DND-41 (cell line): ENCODE results near the gene HIC2.
"Not testable (repeated sequence)": the region's sequence is repeated elsewhere in the genome, so short reads cannot be mapped to it uniquely, and the experiment has no call there.

ENCODE experiments used
- CTCF ChIP-seq: IDR thresholded peaks from 2 replicates; pipeline ENCODE4 v1.5.1; 2012; ENCODE audit warnings: borderline replicate concordance, low read length, moderate library complexity, mild to moderate bottlenecking; ENCODE audit not compliant: poor library complexity, severe bottlenecking; ENCODE audit errors: extremely low read depth
- EZH2 ChIP-seq: IDR thresholded peaks from 3 replicates; pipeline ENCODE4 v1.6.1; 2012; ENCODE audit warnings: borderline replicate concordance, low read depth, mild to moderate bottlenecking, moderate library complexity, low read length, inconsistent platforms; ENCODE audit not compliant: severe bottlenecking

GRCh38 chr22:21438013-21438412 is 20.8 kb downstream of the HIC2 start:
- not testable (repeated sequence) for TF ChIP-seq CTCF, EZH2
